ENCODE results near the gene TNFRSF1A.
A peak's percentile ranks its signal among the peaks of the same experiment; 100 is the strongest.

TNFRSF1A gene

DNA sequence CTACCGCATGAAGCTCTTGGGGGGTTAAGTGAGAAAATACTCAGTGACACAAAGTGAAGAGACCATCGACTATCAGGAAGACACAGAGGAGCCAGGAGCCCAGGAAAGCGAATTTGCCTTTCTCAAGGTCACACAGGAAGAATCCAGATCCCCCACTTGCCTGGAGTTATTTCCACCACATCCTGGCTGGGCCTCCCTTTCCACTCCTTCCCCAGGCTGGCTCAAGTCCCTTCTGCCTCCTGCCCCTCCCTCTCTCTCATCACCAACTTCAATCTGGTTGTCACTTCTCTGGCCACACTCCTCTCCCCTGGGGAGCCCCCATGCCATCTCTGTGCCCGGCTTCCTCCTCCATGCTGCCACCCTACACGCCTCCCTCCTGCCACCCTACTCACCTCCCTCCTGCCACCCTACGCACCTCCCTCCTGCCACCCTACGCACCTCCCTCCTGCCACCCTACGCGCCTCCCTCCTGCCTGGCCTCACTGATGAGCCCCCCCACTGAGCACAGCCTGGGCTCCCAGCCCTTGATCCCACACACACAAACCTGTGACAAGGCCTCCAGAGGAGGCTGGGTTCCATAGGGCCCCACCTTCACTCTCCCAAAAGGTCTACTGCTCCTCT, 27.1 kb upstream of the TNFRSF1A start:
- peak overlapping the region; percentile 73 for H3K27ac ChIP-seq (replicated peaks)
- no peak for DNase-seq (ENCODE audit: low read depth in 1 of 2, low spot score in 1 of 2)
- TF ChIP-seq GABPA (IDR thresholded peaks at IDR 0.05; ENCODE audit: low read depth), result no peak
- TF ChIP-seq SPI1 (IDR thresholded peaks at IDR 0.05; ENCODE audit: borderline replicate concordance, low read depth), result no peak
- TF ChIP-seq, protein P1, sequence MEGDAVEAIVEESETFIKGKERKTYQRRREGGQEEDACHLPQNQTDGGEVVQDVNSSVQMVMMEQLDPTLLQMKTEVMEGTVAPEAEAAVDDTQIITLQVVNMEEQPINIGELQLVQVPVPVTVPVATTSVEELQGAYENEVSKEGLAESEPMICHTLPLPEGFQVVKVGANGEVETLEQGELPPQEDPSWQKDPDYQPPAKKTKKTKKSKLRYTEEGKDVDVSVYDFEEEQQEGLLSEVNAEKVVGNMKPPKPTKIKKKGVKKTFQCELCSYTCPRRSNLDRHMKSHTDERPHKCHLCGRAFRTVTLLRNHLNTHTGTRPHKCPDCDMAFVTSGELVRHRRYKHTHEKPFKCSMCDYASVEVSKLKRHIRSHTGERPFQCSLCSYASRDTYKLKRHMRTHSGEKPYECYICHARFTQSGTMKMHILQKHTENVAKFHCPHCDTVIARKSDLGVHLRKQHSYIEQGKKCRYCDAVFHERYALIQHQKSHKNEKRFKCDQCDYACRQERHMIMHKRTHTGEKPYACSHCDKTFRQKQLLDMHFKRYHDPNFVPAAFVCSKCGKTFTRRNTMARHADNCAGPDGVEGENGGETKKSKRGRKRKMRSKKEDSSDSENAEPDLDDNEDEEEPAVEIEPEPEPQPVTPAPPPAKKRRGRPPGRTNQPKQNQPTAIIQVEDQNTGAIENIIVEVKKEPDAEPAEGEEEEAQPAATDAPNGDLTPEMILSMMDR (IDR thresholded peaks at IDR 0.05; ENCODE audit: insufficient read depth, low read length), result no peak
- no peak for TF ChIP-seq POLR2AphosphoS5 (IDR thresholded peaks at IDR 0.05; ENCODE audit: low read depth)
- TF ChIP-seq, protein P2, sequence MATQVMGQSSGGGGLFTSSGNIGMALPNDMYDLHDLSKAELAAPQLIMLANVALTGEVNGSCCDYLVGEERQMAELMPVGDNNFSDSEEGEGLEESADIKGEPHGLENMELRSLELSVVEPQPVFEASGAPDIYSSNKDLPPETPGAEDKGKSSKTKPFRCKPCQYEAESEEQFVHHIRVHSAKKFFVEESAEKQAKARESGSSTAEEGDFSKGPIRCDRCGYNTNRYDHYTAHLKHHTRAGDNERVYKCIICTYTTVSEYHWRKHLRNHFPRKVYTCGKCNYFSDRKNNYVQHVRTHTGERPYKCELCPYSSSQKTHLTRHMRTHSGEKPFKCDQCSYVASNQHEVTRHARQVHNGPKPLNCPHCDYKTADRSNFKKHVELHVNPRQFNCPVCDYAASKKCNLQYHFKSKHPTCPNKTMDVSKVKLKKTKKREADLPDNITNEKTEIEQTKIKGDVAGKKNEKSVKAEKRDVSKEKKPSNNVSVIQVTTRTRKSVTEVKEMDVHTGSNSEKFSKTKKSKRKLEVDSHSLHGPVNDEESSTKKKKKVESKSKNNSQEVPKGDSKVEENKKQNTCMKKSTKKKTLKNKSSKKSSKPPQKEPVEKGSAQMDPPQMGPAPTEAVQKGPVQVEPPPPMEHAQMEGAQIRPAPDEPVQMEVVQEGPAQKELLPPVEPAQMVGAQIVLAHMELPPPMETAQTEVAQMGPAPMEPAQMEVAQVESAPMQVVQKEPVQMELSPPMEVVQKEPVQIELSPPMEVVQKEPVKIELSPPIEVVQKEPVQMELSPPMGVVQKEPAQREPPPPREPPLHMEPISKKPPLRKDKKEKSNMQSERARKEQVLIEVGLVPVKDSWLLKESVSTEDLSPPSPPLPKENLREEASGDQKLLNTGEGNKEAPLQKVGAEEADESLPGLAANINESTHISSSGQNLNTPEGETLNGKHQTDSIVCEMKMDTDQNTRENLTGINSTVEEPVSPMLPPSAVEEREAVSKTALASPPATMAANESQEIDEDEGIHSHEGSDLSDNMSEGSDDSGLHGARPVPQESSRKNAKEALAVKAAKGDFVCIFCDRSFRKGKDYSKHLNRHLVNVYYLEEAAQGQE (IDR thresholded peaks at IDR 0.05; ENCODE audit: insufficient replicate concordance, low read depth), result no peak
- no peaks in the 10 kb centered on the region for H3K27me3 ChIP-seq (ENCODE audit: insufficient read depth, poor library complexity, severe bottlenecking)
- no peak overlapping the region for H3K4me3 ChIP-seq (replicated peaks; ENCODE audit: insufficient read depth, low read length)

DNA sequence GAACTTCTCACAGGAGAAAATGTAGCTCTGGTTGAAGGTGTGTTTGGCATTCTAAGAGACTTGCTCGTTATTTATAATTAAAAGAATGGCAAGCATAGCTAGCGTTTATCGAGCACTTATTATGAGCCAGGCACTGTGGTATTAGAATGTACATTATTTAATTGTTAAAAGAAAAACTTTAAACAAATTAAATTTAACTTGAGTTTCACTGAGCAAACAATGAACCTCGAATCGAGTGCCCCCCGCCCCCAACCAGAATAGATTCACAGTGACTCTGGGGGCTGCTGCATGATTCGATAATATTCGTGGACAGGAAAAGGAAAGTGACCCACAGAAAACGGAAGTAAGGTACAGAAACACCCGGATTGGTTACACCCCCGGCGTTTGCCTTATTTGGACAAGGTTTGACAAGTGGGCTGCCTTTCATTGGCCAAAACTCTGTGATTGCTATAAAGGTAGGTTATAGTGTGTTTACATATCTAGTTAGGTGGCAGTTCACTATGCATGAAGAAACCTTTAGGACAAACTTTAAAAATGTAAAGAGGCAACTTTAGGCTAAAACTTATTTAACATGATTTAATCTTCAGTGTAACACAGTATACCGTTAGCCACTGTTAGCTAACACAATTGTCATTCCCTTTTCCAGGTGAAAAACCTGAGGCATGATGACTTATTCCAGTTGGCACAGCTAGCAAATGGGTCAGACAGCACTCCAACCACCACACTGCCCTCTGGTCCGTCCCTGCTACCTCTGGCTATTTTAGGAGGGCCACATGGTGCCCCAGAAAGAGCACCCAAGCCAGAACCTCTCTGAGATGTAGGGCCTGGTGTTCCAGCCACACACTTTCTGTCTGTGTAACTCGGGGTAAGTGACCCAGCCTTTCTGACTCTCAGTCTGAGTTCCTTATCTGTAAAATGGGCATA, 26.4 kb upstream of the TNFRSF1A start:
- H3K27me3 ChIP-seq (ENCODE audit: insufficient read depth, poor library complexity, severe bottlenecking), result no peaks in the 10 kb centered on the region
- DNase-seq (ENCODE audit: low read depth in 1 of 2, low spot score in 1 of 2), result peak in 1 of 2 experiments; percentile 90
- H3K4me3 ChIP-seq (replicated peaks; ENCODE audit: insufficient read depth, low read length), result no peak overlapping the region
- H3K27ac ChIP-seq (replicated peaks), result peak overlapping the region; percentile 73
- no peak for TF ChIP-seq SPI1 (IDR thresholded peaks at IDR 0.05; ENCODE audit: borderline replicate concordance, low read depth)
- no peak for TF ChIP-seq POLR2AphosphoS5 (IDR thresholded peaks at IDR 0.05; ENCODE audit: low read depth)
- TF ChIP-seq, protein P2 (IDR thresholded peaks at IDR 0.05; ENCODE audit: insufficient replicate concordance, low read depth), result no peak
- TF ChIP-seq GABPA (IDR thresholded peaks at IDR 0.05; ENCODE audit: low read depth), result 0 out of 2 replicates have a peak, but pooled peaks have one; percentile 27
- TF ChIP-seq, protein P1 (IDR thresholded peaks at IDR 0.05; ENCODE audit: insufficient read depth, low read length), result no peak

DNA sequence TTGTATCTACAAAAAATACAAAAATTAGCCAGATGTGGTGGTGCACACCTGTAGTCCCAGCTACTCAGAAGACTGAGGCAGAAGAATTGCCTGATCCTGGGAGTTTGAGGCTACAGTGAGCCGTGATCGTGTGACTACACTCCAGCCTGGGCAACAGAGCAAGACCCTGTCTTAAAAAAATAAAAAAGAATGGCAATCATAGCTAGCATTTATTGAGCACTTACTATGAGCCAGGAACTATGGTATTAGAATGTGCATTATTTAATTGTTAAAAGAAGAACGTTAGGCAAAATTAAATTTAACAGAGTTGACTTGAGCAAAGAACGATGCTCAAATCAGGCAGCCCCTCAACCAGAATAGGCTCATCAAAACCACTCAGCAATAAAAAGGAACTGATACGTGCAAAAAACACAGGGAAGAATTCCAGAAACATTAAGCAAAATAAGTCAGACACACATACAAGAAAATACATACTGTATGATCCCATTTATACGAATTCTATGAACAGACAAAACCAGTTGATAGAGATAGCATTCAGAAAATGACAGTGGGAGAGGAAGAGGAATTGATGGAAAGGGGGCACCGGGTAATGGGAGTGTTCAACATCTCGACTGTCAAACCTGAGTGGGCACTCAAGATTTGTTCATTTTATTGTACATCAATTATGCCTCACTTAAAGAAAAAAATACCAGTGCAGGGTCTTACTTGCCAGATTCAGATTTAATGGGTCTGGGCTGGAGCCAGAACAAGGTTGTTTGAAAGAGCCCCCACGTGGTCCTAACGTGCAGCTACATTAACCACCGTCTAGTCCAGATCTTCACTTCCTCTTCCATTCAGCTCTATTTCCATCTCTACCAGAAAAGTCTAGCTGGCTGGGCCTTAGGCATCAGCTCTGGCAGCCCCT, 25.4 kb upstream of the TNFRSF1A start:
- H3K27ac ChIP-seq (replicated peaks), result peak overlapping the region; percentile 73
- no peaks in the 10 kb centered on the region for H3K27me3 ChIP-seq (ENCODE audit: insufficient read depth, poor library complexity, severe bottlenecking)
- TF ChIP-seq, protein P2 (IDR thresholded peaks at IDR 0.05; ENCODE audit: insufficient replicate concordance, low read depth), result no peak
- TF ChIP-seq, protein P1 (IDR thresholded peaks at IDR 0.05; ENCODE audit: insufficient read depth, low read length), result peak; percentile 46
- TF ChIP-seq SPI1 (IDR thresholded peaks at IDR 0.05; ENCODE audit: borderline replicate concordance, low read depth), result peak; percentile 96
- DNase-seq (ENCODE audit: low read depth in 1 of 2, low spot score in 1 of 2), result peak; percentile 71 to 84
- no peak overlapping the region for H3K4me3 ChIP-seq (replicated peaks; ENCODE audit: insufficient read depth, low read length)

Measured in HL-60 (cell line).